Stimulated activated CD4-positive, alpha-beta T cell treated with anti-CD3 and anti-CD28 coated beads, Interleukin-4, amount 100 ng/mL, for 1 hour (primary cell): ENCODE results near the gene GANC.

Experiments
- DNase-seq: peaks from one replicate; pipeline ENCODE4 v3.0.0-alpha.2; 2020

Gene GANC

GRCh38 chr15:42385980-42386700 is 113.1 kb downstream of the GANC start:
- DNase-seq = no peak

GRCh38 chr15:42387603-42388002 is 114.6 kb downstream of the GANC start:
- no peak for DNase-seq

- DNase-seq = no peak
These were observed 119.5 kb downstream of the GANC start for GRCh38 chr15:42392309-42393024.

GRCh38 chr15:42394106-42394505 is 121.1 kb downstream of the GANC start:
- no peak for DNase-seq

- no peak for DNase-seq
These were observed 122.8 kb downstream of the GANC start for GRCh38 chr15:42395838-42396237.

GRCh38 chr15:42401544-42402454 is 128.8 kb downstream of the GANC start:
- DNase-seq = no peak

GRCh38 chr15:42402455-42403205 is 129.6 kb downstream of the GANC start:
- no peak for DNase-seq

GRCh38 chr15:42403389-42403788 is 130.4 kb downstream of the GANC start:
- no peak for DNase-seq

GRCh38 chr15:42404461-42405235 is 131.6 kb downstream of the GANC start:
- DNase-seq = no peak

- DNase-seq = no peak
These were observed 133.0 kb downstream of the GANC start for GRCh38 chr15:42405863-42406482.
